CD8-positive, alpha-beta memory T cell (primary cell): ENCODE measurements around the gene CD34. TPM values are rescaled to one million over a fixed set of nuclear protein-coding genes. Genes with fewer than 3 reads are reported as not detected.
A peak's percentile ranks its signal among the peaks of the same experiment; 100 is the strongest.
"Not testable (repeated sequence)": the region's sequence is repeated elsewhere in the genome, so short reads cannot be mapped to it uniquely, and the experiment has no call there.

Experiments
- CTCF ChIA-PET: fragments of 350-600 bp; sonication (Branson Sonifier 250); formaldehyde crosslinking; loops from one replicate; lab custom pipeline; 2021; ENCODE audit warnings: antibody characterized with exemption; lab: Charles Lee
- POLR2A ChIA-PET: fragments of 350-600 bp; sonication (Branson Sonifier 250); formaldehyde crosslinking; loops from one replicate; lab custom pipeline; 2021; ENCODE audit warnings: antibody characterized with exemption; lab: Charles Lee
- DNase-seq, 5 donors: peaks; one replicate each; pipeline versions ENCODE4 v3.0.0 to v3.0.0-alpha.2; 2020 to 2022; ENCODE audit warnings: mixed read lengths in 1 of 5
- H3K27ac ChIP-seq: one replicate; pipeline ENCODE4 v1.7.0; 2013; ENCODE audit warnings: low read depth, mild to moderate bottlenecking, low read length, moderate library complexity
- H3K27me3 ChIP-seq: 2 replicates; pipeline ENCODE4 v1.7.0; 2013; ENCODE audit warnings: low read length, mild to moderate bottlenecking; ENCODE audit not compliant: insufficient read depth, poor library complexity, severe bottlenecking
- H3K36me3 ChIP-seq: 2 replicates; pipeline ENCODE4 v1.7.0; 2013; ENCODE audit warnings: mild to moderate bottlenecking, low read length, moderate library complexity; ENCODE audit not compliant: insufficient read depth
- H3K4me1 ChIP-seq: 2 replicates; pipeline ENCODE4 v1.7.0; 2013; ENCODE audit warnings: mild to moderate bottlenecking, low read length, moderate library complexity; ENCODE audit not compliant: insufficient read depth
- H3K4me3 ChIP-seq: 2 replicates; pipeline ENCODE4 v1.7.0; 2013; ENCODE audit warnings: mild to moderate bottlenecking, low read length
- H3K9me3 ChIP-seq: 2 replicates; pipeline ENCODE4 v1.7.0; 2013; ENCODE audit warnings: mild to moderate bottlenecking, low read length
- H3K27ac Mint-ChIP-seq, 8 donors: one replicate each; pipeline ENCODE4 v1.8.0; 2020 to 2021; ENCODE audit warnings: mixed read lengths in 8 of 8, mild to moderate bottlenecking in 6 of 8, inconsistent platforms in 3 of 8, moderate library complexity in 3 of 8
- H3K27me3 Mint-ChIP-seq, 2 donors: one replicate each; pipeline ENCODE4 v1.8.0; 2020 to 2021; ENCODE audit warnings: mixed read lengths in 2 of 2, mild to moderate bottlenecking in 1 of 2, moderate library complexity in 1 of 2
- H3K36me3 Mint-ChIP-seq, 3 donors: one replicate each; pipeline ENCODE4 v1.8.0; 2020 to 2021; ENCODE audit warnings: mixed read lengths in 3 of 3, inconsistent platforms in 1 of 3, mild to moderate bottlenecking in 1 of 3
- H3K4me1 Mint-ChIP-seq, 3 donors: one replicate each; pipeline ENCODE4 v1.8.0; 2020 to 2021; ENCODE audit warnings: mixed read lengths in 3 of 3, inconsistent platforms in 1 of 3, mild to moderate bottlenecking in 1 of 3
- H3K4me3 Mint-ChIP-seq, 7 donors: one replicate each; pipeline ENCODE4 v1.8.0; 2020 to 2021; ENCODE audit warnings: mixed read lengths in 7 of 7, mild to moderate bottlenecking in 6 of 7, moderate library complexity in 4 of 7, inconsistent platforms in 2 of 7
- H3K9me3 Mint-ChIP-seq, 5 donors: one replicate each; pipeline ENCODE4 v1.8.0; 2020 to 2022; ENCODE audit warnings: mixed read lengths in 5 of 5, mild to moderate bottlenecking in 3 of 5, moderate library complexity in 2 of 5, inconsistent platforms in 1 of 5
- polyA plus RNA-seq: library from polyadenylated mRNA; unstranded; fragments of 300-500 nt; fragmentation: Illumina TruSeq; gene quantifications from one replicate; pipeline ENCODE4 v1.2.3, GENCODE V29; 2021
- total RNA-seq, 2 experiments: library from RNA; stranded (reverse); gene quantifications; one replicate each; pipeline ENCODE4 v1.2.3, GENCODE V29; 2021

CD34 gene
- total and polyA plus RNA-seq, 3 experiments from 2014 or later = not detected

DNA sequence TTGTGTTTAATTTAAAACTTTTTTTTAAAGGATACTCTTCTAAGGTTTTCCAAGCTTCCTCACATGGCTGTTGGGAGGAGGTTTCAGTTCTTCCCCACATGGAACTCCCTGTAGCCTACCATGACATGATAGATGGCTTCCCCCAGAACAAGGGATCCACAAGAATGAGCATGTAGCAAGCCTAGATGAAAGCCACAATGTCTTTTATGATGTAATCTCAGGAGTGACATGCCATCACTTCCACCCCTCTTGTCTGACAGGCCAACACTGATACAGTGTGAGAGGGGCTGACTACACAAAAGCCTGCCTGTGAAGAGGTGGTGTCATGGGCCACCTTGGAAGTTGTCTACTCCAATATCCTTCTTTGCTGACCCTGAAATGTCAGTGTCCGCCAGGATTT is 32.0 kb downstream of the CD34 start:
- Mint-ChIP-seq H3K9me3 (no peaks in the 10 kb centered on the region), H3K36me3 (peaks cover 0 to 4% (median 2%) of the 10 kb centered on the region in 3 donors), H3K27ac (no peak overlapping the region), H3K27me3 (peaks cover 0 to 1% of the 10 kb centered on the region in 2 donors), H3K4me3 (no peak overlapping the region), H3K4me1 (peaks cover 28 to 49% (median 29%) of the 10 kb centered on the region in 3 donors)
- Histone ChIP-seq H3K27ac (no peak overlapping the region), H3K36me3 (no peaks in the 10 kb centered on the region), H3K4me1 (peaks cover 25% of the 10 kb centered on the region), H3K9me3 (no peaks in the 10 kb centered on the region), H3K4me3 (no peak overlapping the region), H3K27me3 (no peaks in the 10 kb centered on the region)
- POLR2A ChIA-PET = interaction anchor here (0.6 kb wide), 1 partner anchor 67 kb away, joined by 7 read pairs; no protein-coding TSS in a partner anchor
- CTCF ChIA-PET = interaction anchor here (2.2 to 19.7 kb wide), 2 partner anchors 10 to 49 kb away, joined by 16 to 435 read pairs; no protein-coding TSS in a partner anchor
- no peak for DNase-seq

DNA sequence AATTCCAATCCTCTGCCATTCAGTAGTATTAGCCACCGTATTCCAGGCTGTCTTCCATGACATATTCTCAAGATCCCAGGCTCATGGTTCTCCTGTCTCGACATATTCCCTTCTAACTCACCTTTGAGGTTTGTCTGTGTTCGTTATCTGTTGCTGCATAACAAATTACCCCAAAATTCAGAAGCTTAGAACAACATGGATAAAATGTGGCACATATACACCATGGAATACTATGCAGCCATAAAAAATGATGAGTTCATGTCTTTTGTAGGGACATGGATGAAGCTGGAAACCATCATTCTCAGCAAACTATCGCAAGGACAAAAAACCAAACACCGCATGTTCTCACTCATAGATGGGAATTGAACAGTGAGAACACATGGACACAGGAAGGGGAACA is 33.0 kb downstream of the CD34 start:
- peaks cover 28 to 49% (median 30%) of the 10 kb centered on the region in 3 donors for H3K4me1 Mint-ChIP-seq
- H3K27ac ChIP-seq, H3K27ac Mint-ChIP-seq, H3K27me3 ChIP-seq, H3K36me3 Mint-ChIP-seq, DNase-seq, H3K9me3 ChIP-seq, H3K4me3 ChIP-seq, H3K9me3 Mint-ChIP-seq, H3K36me3 ChIP-seq, H3K27me3 Mint-ChIP-seq, H3K4me3 Mint-ChIP-seq, POLR2A ChIA-PET: not testable (repeated sequence)
- peaks cover 28% of the 10 kb centered on the region for H3K4me1 ChIP-seq
- CTCF ChIA-PET = interaction anchor here (2.2 to 19.7 kb wide), 2 partner anchors 9 to 48 kb away, joined by 16 to 435 read pairs; no protein-coding TSS in a partner anchor

DNA sequence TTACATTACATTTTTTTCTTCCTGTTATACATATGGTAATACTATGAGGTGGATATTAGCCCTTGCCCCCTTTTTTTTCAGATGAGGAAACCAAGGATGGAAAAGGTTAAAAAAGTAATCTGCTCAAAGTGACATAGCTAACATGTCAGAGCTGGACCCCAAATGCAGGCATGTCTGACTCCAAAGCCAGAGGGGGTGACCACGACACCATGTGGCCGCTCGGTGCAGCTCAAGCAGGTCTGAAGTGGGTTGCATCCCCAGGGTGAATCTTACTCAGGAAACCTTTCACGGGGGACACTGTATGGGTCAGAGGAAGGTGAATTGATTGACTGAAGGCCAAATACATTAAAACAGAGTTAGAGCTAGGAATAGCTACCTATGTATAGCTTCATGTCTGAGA is 34.8 kb downstream of the CD34 start:
- ChIA-PET POLR2A (no interaction called here), CTCF (interaction anchor here (1.2 to 19.7 kb wide), 6 partner anchors 8 to 87 kb away, joined by 3 to 435 read pairs (median 9); no protein-coding TSS in a partner anchor)
- Histone ChIP-seq H3K4me1 (peaks cover 33% of the 10 kb centered on the region), H3K27me3 (no peaks in the 10 kb centered on the region), H3K9me3 (no peaks in the 10 kb centered on the region), H3K27ac (no peak overlapping the region), H3K36me3 (no peaks in the 10 kb centered on the region), H3K4me3 (no peak overlapping the region)
- peaks cover 0 to 1% of the 10 kb centered on the region in 2 donors for H3K27me3 Mint-ChIP-seq
- peak overlapping the region in 2 of 8 donors; percentile 22 to 46 for H3K27ac Mint-ChIP-seq
- H3K9me3 Mint-ChIP-seq = no peaks in the 10 kb centered on the region
- no peak overlapping the region for H3K4me3 Mint-ChIP-seq
- peaks cover 32 to 53% (median 35%) of the 10 kb centered on the region in 3 donors for H3K4me1 Mint-ChIP-seq
- no peak for DNase-seq
- peaks cover 0 to 4% (median 2%) of the 10 kb centered on the region in 3 donors for H3K36me3 Mint-ChIP-seq

DNA sequence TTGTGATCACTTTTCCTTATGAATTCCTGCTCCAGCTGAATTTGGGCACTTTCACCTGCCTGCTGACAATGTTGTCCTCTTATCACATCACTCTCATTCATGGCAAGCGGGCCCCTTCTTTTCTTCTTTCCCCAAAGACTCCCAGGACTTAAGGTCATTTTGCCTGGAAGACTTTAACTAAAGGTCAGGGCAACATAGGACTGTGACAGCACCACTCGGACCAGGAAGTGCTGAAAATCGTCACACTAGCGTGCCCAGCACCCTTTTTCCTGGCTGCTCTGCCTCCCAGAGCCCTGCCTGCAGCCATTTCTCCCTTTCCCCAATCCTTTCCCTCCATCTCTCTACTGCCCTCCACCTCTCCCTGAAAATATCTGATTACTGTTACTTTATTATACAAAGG is 35.4 kb downstream of the CD34 start:
- no peaks in the 10 kb centered on the region for H3K36me3 ChIP-seq
- H3K4me3 ChIP-seq = no peak overlapping the region
- peaks cover 39% of the 10 kb centered on the region for H3K4me1 ChIP-seq
- no peaks in the 10 kb centered on the region for H3K27me3 ChIP-seq
- H3K4me1 Mint-ChIP-seq = peaks cover 38 to 59% (median 41%) of the 10 kb centered on the region in 3 donors
- H3K27ac ChIP-seq = no peak overlapping the region
- H3K36me3 Mint-ChIP-seq = peaks cover 0 to 4% (median 2%) of the 10 kb centered on the region in 3 donors
- H3K4me3 Mint-ChIP-seq = no peak overlapping the region
- ChIA-PET POLR2A (no interaction called here), CTCF (interaction anchor here (1.2 to 19.7 kb wide), 6 partner anchors 9 to 88 kb away, joined by 3 to 435 read pairs (median 9); no protein-coding TSS in a partner anchor)
- no peak for DNase-seq
- H3K27me3 Mint-ChIP-seq = peaks cover 0 to 1% of the 10 kb centered on the region in 2 donors
- no peaks in the 10 kb centered on the region for H3K9me3 ChIP-seq
- peak overlapping the region in 2 of 8 donors; percentile 60 to 66 for H3K27ac Mint-ChIP-seq
- H3K9me3 Mint-ChIP-seq = no peaks in the 10 kb centered on the region

DNA sequence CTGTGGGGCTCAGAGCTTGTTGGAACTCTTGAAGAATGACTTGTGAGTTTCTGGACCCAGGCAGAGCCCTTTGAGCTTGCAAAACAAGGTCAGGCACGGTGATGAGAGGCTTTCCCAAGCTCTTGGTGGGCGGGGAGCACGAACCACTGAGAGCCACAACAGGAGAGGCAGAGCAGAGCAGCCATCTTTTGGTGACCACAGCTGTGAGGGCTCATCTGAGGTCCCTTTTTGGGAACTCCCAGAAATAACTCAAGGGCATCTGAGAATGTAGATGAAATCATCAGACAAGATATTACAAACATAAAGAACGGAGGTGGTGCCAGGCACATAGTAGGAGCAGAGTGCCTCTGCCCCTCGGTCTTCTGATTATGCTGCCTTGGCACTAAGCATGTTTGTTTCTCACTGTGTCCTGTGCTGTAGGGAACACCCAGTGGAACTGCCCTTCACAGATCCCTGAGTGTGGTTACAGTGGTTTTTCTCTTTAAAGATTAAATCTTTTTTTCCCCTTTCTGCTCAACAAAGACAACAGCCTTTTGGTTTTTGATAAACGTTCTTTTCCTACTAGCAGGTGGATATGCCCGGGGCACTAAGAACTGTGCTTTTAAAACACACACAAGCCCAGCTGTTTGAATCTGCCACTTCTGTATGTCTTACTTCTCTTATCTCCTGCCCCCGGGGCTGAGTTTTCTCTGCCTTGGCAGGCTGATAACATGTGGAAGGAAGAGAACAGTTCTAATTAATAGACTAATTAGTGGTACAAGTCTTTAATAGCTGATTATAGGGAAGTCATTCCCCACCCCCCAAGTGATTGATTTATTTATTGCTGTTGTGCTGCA is 37.7 kb downstream of the CD34 start:
- no peaks in the 10 kb centered on the region for H3K27me3 ChIP-seq
- Mint-ChIP-seq H3K27ac (peak overlapping the region; percentile 84 to 97 (median 90)), H3K27me3 (no peaks in the 10 kb centered on the region), H3K36me3 (peaks cover 0 to 5% (median 0%) of the 10 kb centered on the region in 3 donors), H3K4me1 (peaks cover 53 to 74% (median 55%) of the 10 kb centered on the region in 3 donors), H3K9me3 (no peaks in the 10 kb centered on the region), H3K4me3 (peak overlapping the region; percentile 62 to 82 (median 76))
- H3K4me1 ChIP-seq = peaks cover 53% of the 10 kb centered on the region
- ChIA-PET POLR2A (interaction anchor here (0.6 to 2.8 kb wide), 5 partner anchors 12 to 552 kb away, joined by 3 to 8 read pairs (median 5); partner anchors contain the start of gene CD55), CTCF (interaction anchor here (1.3 to 19.7 kb wide), 7 partner anchors 8 to 90 kb away, joined by 3 to 435 read pairs (median 13); no protein-coding TSS in a partner anchor)
- no peaks in the 10 kb centered on the region for H3K36me3 ChIP-seq
- DNase-seq = peak in 2 of 5 donors; percentile 29 to 57
- H3K27ac ChIP-seq = no peak overlapping the region
- no peaks in the 10 kb centered on the region for H3K9me3 ChIP-seq
- peak overlapping the region; percentile 46 for H3K4me3 ChIP-seq

DNA sequence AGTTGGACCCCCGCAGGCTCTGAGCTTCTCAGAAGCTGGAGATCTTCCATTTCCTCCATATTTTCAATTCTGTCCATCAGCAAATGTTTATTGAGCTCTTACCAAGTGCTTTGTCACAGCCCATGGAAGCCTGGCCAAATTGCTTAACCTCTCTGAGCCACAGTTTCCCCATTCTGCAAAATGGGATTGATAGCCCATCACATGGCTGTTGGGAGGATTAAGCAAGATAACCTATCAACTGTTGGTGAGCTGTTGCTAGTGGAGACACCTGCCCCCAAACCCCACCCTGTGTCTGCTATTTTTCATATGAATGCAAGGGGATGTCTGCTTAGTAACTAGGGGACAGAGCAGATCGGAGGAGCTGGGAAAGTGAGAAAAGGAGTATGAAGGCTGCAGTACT is 38.3 kb downstream of the CD34 start:
- no peak for DNase-seq
- Mint-ChIP-seq H3K36me3 (peaks cover 0 to 10% (median 0%) of the 10 kb centered on the region in 3 donors), H3K9me3 (no peaks in the 10 kb centered on the region), H3K4me3 (peak overlapping the region; percentile 62 to 82 (median 76)), H3K27me3 (peaks cover 0 to 1% of the 10 kb centered on the region in 2 donors), H3K4me1 (peaks cover 53 to 74% (median 60%) of the 10 kb centered on the region in 3 donors), H3K27ac (peak overlapping the region; percentile 84 to 97 (median 90))
- POLR2A ChIA-PET = interaction anchor here (0.7 to 2.8 kb wide), 4 partner anchors 12 to 551 kb away, joined by 3 to 8 read pairs (median 6); partner anchors contain the start of gene CD55
- H3K4me3 ChIP-seq = peak overlapping the region; percentile 46
- peaks cover 55% of the 10 kb centered on the region for H3K4me1 ChIP-seq
- H3K27ac ChIP-seq = no peak overlapping the region
- H3K36me3 ChIP-seq = no peaks in the 10 kb centered on the region
- CTCF ChIA-PET = interaction anchor here (1.3 to 19.7 kb wide), 6 partner anchors 7 to 91 kb away, joined by 3 to 435 read pairs (median 14); no protein-coding TSS in a partner anchor
- no peaks in the 10 kb centered on the region for H3K27me3 ChIP-seq
- H3K9me3 ChIP-seq = no peaks in the 10 kb centered on the region

DNA sequence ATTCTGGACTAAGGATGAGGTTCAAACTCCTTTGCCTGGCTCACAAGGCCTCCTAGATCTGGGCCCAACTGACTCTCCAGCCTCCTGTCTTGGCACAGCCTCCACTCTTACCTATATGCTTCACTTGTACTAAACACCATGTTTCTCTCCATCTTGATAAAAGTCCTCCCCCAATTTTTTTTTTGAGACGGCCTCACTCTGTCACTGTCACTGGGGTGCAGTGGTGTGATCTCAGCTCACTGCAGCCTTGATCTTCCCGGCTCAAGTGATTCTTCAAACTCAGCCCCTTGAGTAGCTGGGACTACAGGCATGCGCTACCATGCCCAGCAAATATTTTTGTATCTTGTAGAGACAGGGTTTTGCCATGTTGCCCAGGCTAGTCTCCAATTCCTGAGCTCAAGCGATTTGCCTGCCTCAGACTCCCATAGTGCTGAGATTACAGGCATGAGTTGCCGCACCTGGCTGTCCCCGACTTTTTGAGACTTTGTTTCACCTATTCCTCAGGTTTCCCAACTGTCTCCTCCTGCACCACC is 39.7 kb downstream of the CD34 start:
- ChIA-PET CTCF (interaction anchor here (1.3 to 19.7 kb wide), 5 partner anchors 10 to 92 kb away, joined by 6 to 435 read pairs (median 15); no protein-coding TSS in a partner anchor), POLR2A (no interaction called here)
- Histone ChIP-seq H3K4me3 (no peak overlapping the region), H3K36me3 (no peaks in the 10 kb centered on the region), H3K27ac (no peak overlapping the region), H3K4me1 (peaks cover 69% of the 10 kb centered on the region), H3K27me3 (no peaks in the 10 kb centered on the region), H3K9me3 (no peaks in the 10 kb centered on the region)
- H3K27me3 Mint-ChIP-seq = peaks cover 0 to 1% of the 10 kb centered on the region in 2 donors
- DNase-seq = no peak
- peak overlapping the region; percentile 81 to 96 (median 89) for H3K27ac Mint-ChIP-seq
- peaks cover 53 to 73% (median 67%) of the 10 kb centered on the region in 3 donors for H3K4me1 Mint-ChIP-seq
- peak overlapping the region in 6 of 7 donors; percentile 2 to 92 (median 82) for H3K4me3 Mint-ChIP-seq
- no peaks in the 10 kb centered on the region for H3K9me3 Mint-ChIP-seq
- peaks cover 0 to 25% (median 0%) of the 10 kb centered on the region in 3 donors for H3K36me3 Mint-ChIP-seq
